SK-N-SH treated with all-trans-retinoic acid at 6 μM for 48 hours (cell line): ENCODE data around the gene IL4I1.

ENCODE experiments used
- CSRNP3 ChIP-seq: fragments of 250-450 bp; sonication (Bioruptor Pico); IDR thresholded peaks from 2 replicates; pipeline ENCODE4 v1.5.1; 2021; ENCODE audit warnings: mild to moderate bottlenecking, moderate library complexity
- ESRRG ChIP-seq: fragments of 250-450 bp; sonication (Bioruptor Pico); IDR thresholded peaks from 2 replicates; pipeline ENCODE4 v1.6.1; 2021; ENCODE audit warnings: mild to moderate bottlenecking
- ZFP3 ChIP-seq: fragments of 250-450 bp; sonication (Bioruptor Pico); IDR thresholded peaks from 2 replicates; pipeline ENCODE4 v1.5.0; 2020; ENCODE audit warnings: mild to moderate bottlenecking, moderate library complexity
- ZNF70 ChIP-seq: fragments of 450-650 bp; formaldehyde crosslinking; IDR thresholded peaks from 2 replicates; pipeline ENCODE4 v1.5.0; 2020; ENCODE audit warnings: mild to moderate bottlenecking, moderate library complexity
- TF ChIP-seq, protein P1 (sequence below): fragments of 250-450 bp; sonication (Bioruptor Pico); IDR thresholded peaks from 2 replicates; pipeline ENCODE4 v1.5.0; 2020; ENCODE audit warnings: mild to moderate bottlenecking, moderate library complexity
- TF ChIP-seq, protein P2 (sequence below): fragments of 250-450 bp; sonication (Bioruptor Pico); IDR thresholded peaks from 2 replicates; pipeline ENCODE4 v1.5.1; 2020; ENCODE audit warnings: low read depth, mild to moderate bottlenecking, moderate library complexity

DNA sequence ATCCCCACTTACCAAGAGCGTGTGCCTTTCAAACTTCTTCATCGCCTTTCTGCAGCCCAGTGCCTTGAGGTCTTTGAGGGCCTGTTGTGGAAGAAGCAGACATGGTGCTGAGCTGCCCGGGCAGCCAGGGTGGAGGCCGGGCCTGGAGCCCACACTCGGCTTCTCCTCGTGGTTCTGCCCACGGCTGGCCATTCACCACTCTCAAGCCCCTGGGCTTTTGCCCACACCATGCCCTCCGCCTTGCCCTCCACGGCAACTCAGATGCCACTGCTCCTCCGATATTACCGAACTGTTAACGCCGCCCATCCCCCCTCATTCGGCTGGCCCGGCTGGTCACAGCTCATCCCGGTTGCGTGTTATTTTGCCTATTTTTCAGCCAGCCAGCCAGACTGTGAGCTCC is 5.3 kb downstream of the IL4I1 start:
- TF ChIP-seq ZFP3 (CRISPR knock-in tag): no peak
- no peak for TF ChIP-seq ESRRG (CRISPR knock-in tag)
- no peak for TF ChIP-seq CSRNP3 (CRISPR knock-in tag)
- no peak for TF ChIP-seq ZNF70 (CRISPR knock-in tag)
- TF ChIP-seq, protein P1, sequence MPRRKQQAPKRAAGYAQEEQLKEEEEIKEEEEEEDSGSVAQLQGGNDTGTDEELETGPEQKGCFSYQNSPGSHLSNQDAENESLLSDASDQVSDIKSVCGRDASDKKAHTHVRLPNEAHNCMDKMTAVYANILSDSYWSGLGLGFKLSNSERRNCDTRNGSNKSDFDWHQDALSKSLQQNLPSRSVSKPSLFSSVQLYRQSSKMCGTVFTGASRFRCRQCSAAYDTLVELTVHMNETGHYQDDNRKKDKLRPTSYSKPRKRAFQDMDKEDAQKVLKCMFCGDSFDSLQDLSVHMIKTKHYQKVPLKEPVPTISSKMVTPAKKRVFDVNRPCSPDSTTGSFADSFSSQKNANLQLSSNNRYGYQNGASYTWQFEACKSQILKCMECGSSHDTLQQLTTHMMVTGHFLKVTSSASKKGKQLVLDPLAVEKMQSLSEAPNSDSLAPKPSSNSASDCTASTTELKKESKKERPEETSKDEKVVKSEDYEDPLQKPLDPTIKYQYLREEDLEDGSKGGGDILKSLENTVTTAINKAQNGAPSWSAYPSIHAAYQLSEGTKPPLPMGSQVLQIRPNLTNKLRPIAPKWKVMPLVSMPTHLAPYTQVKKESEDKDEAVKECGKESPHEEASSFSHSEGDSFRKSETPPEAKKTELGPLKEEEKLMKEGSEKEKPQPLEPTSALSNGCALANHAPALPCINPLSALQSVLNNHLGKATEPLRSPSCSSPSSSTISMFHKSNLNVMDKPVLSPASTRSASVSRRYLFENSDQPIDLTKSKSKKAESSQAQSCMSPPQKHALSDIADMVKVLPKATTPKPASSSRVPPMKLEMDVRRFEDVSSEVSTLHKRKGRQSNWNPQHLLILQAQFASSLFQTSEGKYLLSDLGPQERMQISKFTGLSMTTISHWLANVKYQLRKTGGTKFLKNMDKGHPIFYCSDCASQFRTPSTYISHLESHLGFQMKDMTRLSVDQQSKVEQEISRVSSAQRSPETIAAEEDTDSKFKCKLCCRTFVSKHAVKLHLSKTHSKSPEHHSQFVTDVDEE (CRISPR knock-in tag): no peak
- TF ChIP-seq, protein P2, sequence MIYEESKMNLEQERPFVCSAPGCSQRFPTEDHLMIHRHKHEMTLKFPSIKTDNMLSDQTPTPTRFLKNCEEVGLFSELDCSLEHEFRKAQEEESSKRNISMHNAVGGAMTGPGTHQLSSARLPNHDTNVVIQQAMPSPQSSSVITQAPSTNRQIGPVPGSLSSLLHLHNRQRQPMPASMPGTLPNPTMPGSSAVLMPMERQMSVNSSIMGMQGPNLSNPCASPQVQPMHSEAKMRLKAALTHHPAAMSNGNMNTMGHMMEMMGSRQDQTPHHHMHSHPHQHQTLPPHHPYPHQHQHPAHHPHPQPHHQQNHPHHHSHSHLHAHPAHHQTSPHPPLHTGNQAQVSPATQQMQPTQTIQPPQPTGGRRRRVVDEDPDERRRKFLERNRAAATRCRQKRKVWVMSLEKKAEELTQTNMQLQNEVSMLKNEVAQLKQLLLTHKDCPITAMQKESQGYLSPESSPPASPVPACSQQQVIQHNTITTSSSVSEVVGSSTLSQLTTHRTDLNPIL (CRISPR knock-in tag): no peak
